KMS-11 (cell line): ENCODE data around the gene CTSA.

ENCODE experiments used
- H2AFZ ChIP-seq: fragments of 200-600 bp; sonication (generic); 2 replicates; pipeline ENCODE4 v1.6.1; 2016; ENCODE audit warnings: antibody characterized with exemption, mixed run types, low read depth
- H3K27ac ChIP-seq: fragments of 200-600 bp; sonication (generic); 2 replicates; pipeline ENCODE4 v1.6.1; 2016; ENCODE audit warnings: mild to moderate bottlenecking, mixed run types
- H3K27me3 ChIP-seq: fragments of 200-600 bp; sonication (generic); 2 replicates; pipeline ENCODE4 v1.6.1; 2017; ENCODE audit warnings: mild to moderate bottlenecking, low read depth, mixed run types, moderate library complexity; ENCODE audit not compliant: insufficient read depth
- H3K36me3 ChIP-seq: fragments of 200-600 bp; sonication (generic); 2 replicates; pipeline ENCODE4 v1.6.1; 2017; ENCODE audit warnings: mild to moderate bottlenecking, mixed run types; ENCODE audit not compliant: insufficient read depth
- H3K4me1 ChIP-seq: fragments of 200-600 bp; sonication (generic); 2 replicates; pipeline ENCODE4 v1.6.1; 2016; ENCODE audit warnings: mild to moderate bottlenecking, low read depth, mixed run types; ENCODE audit not compliant: poor library complexity, severe bottlenecking
- H3K4me2 ChIP-seq: fragments of 200-600 bp; sonication (generic); 2 replicates; pipeline ENCODE4 v1.7.0; 2016; ENCODE audit warnings: mild to moderate bottlenecking, mixed run types
- H3K4me3 ChIP-seq: fragments of 200-600 bp; sonication (generic); IDR thresholded peaks from 2 replicates; pipeline ENCODE4 v1.6.1; 2017; ENCODE audit warnings: low read depth, low read length, mixed read lengths; ENCODE audit not compliant: insufficient read depth
- H3K79me2 ChIP-seq: fragments of 200-600 bp; sonication (generic); 2 replicates; pipeline ENCODE4 v1.6.1; 2016; ENCODE audit warnings: low read depth, mixed run types; ENCODE audit not compliant: insufficient read depth
- H3K9ac ChIP-seq: fragments of 200-600 bp; sonication (generic); 2 replicates; pipeline ENCODE4 v1.6.1; 2016; ENCODE audit warnings: mild to moderate bottlenecking, mixed run types
- H4K20me1 ChIP-seq: fragments of 200-600 bp; sonication (generic); 2 replicates; pipeline ENCODE4 v1.6.1; 2016; ENCODE audit warnings: mild to moderate bottlenecking, mixed run types; ENCODE audit not compliant: insufficient read depth
- CTCF ChIP-seq: fragments of 200-600 bp; sonication (generic); conservative IDR thresholded peaks from 2 replicates; pipeline ENCODE4 v1.6.1; 2017; ENCODE audit warnings: low read depth, mild to moderate bottlenecking, antibody characterized with exemption, low read length, moderate library complexity, mixed read lengths

CTSA gene

GRCh38 chr20:45850926-45851325, 40.2 kb upstream of the CTSA start:
- no peak overlapping the region for H2AFZ ChIP-seq
- H3K27me3 ChIP-seq = no peaks in the 10 kb centered on the region
- TF ChIP-seq CTCF = no peak
- no peak overlapping the region for H3K4me2 ChIP-seq
- no peaks in the 10 kb centered on the region for H4K20me1 ChIP-seq
- no peaks in the 10 kb centered on the region for H3K36me3 ChIP-seq
- no peak overlapping the region for H3K4me3 ChIP-seq
- no peak overlapping the region for H3K27ac ChIP-seq
- peaks cover 12% of the 10 kb centered on the region for H3K79me2 ChIP-seq
- H3K9ac ChIP-seq = no peak overlapping the region
- peaks cover 6% of the 10 kb centered on the region for H3K4me1 ChIP-seq

- Histone ChIP-seq H3K4me3 (no peak overlapping the region), H3K4me1 (peaks cover 12% of the 10 kb centered on the region), H3K27ac (no peak overlapping the region), H3K9ac (no peak overlapping the region), H4K20me1 (no peaks in the 10 kb centered on the region), H3K4me2 (no peak overlapping the region), H3K36me3 (no peaks in the 10 kb centered on the region), H3K27me3 (no peaks in the 10 kb centered on the region), H3K79me2 (peaks cover 18% of the 10 kb centered on the region), H2AFZ (no peak overlapping the region)
- TF ChIP-seq CTCF = no peak
Observed at GRCh38 chr20:45851501-45851900, 39.6 kb upstream of the CTSA start.

- H3K4me3 ChIP-seq = no peak overlapping the region
- H3K4me2 ChIP-seq = no peak overlapping the region
- H3K27me3 ChIP-seq = no peaks in the 10 kb centered on the region
- H3K27ac ChIP-seq = no peak overlapping the region
- H3K36me3 ChIP-seq = no peaks in the 10 kb centered on the region
- H3K9ac ChIP-seq = no peak overlapping the region
- H4K20me1 ChIP-seq = no peaks in the 10 kb centered on the region
- H3K79me2 ChIP-seq = peaks cover 24% of the 10 kb centered on the region
- no peak for TF ChIP-seq CTCF
- H3K4me1 ChIP-seq = peaks cover 14% of the 10 kb centered on the region
- H2AFZ ChIP-seq = no peak overlapping the region
Observed at GRCh38 chr20:45852326-45852725, 38.8 kb upstream of the CTSA start.

- Histone ChIP-seq H3K9ac (no peak overlapping the region), H3K27me3 (no peaks in the 10 kb centered on the region), H4K20me1 (no peaks in the 10 kb centered on the region), H3K36me3 (no peaks in the 10 kb centered on the region), H2AFZ (no peak overlapping the region), H3K4me1 (peaks cover 20% of the 10 kb centered on the region), H3K4me2 (no peak overlapping the region), H3K79me2 (peaks cover 24% of the 10 kb centered on the region), H3K27ac (no peak overlapping the region), H3K4me3 (no peak overlapping the region)
- no peak for TF ChIP-seq CTCF
Observed at GRCh38 chr20:45853484-45853883, 37.7 kb upstream of the CTSA start.
